Activated CD8-positive, alpha-beta memory T cell treated with anti-CD3 and anti-CD28 coated beads for 48 hours (primary cell): ENCODE data around the gene PSMD14.

ENCODE experiments used
- DNase-seq, 3 experiments: peaks; one replicate each; pipeline ENCODE4 v3.0.0-alpha.2; 2020; ENCODE audit warnings: low read depth in 2 of 3, low spot score in 2 of 3

PSMD14 gene

GRCh38 chr2:161438598-161438997 is 130.4 kb downstream of the PSMD14 start:
- DNase-seq, result no peak

GRCh38 chr2:161445097-161445496 is 136.9 kb downstream of the PSMD14 start:
- DNase-seq, result no peak

GRCh38 chr2:161448431-161448830 is 140.2 kb downstream of the PSMD14 start:
- DNase-seq, result no peak
